GM21717 (cell line): ENCODE results near the gene FAM111A.
A peak's percentile ranks its signal among the peaks of the same experiment; 100 is the strongest.
"Not testable (repeated sequence)": the region's sequence is repeated elsewhere in the genome, so short reads cannot be mapped to it uniquely, and the experiment has no call there.

Experiments
- ATAC-seq: cut with Tn5 transposase; IDR thresholded peaks from one replicate; pipeline ENCODE4 v1.9.1; 2021; ENCODE audit warnings: mild to moderate bottlenecking, moderate library complexity; ENCODE audit not compliant: unreplicated experiment

The FAM111A gene

GRCh38 chr11:59142530-59143507, at the start of gene FAM111A:
FAM111A (plus strand) TSS chr11:59142856; CDS start chr11:59148873, 6,017 bp downstream.
- ATAC-seq = peak; percentile 71

- not testable (repeated sequence) for ATAC-seq
Observed at GRCh38 chr11:59093576-59093975, 49.1 kb upstream of the FAM111A start.

GRCh38 chr11:59095225-59095624, 47.4 kb upstream of the FAM111A start:
- peak; percentile 76 for ATAC-seq

- ATAC-seq = not testable (repeated sequence)
Observed at GRCh38 chr11:59095972-59096575, 46.6 kb upstream of the FAM111A start.

- ATAC-seq = peak; percentile 38
Observed at GRCh38 chr11:59097113-59097708, 45.4 kb upstream of the FAM111A start.

GRCh38 chr11:59097938-59098337, 44.7 kb upstream of the FAM111A start:
- ATAC-seq = not testable (repeated sequence)

GRCh38 chr11:59102259-59102765, 40.3 kb upstream of the FAM111A start:
- ATAC-seq = peak; percentile 65

GRCh38 chr11:59106363-59107336, 36.0 kb upstream of the FAM111A start, which contains the start of gene FAM111B:
FAM111B (plus strand) TSS chr11:59107237; CDS start chr11:59109626, 2,389 bp downstream.
- peak; percentile 66 for ATAC-seq

- peak; percentile 40 for ATAC-seq
Observed at GRCh38 chr11:59107721-59108120, 34.9 kb upstream of the FAM111A start.

GRCh38 chr11:59112494-59112893, 30.2 kb upstream of the FAM111A start:
- no peak for ATAC-seq

GRCh38 chr11:59114344-59114743, 28.3 kb upstream of the FAM111A start:
- ATAC-seq = no peak

- ATAC-seq = no peak
Observed at GRCh38 chr11:59115553-59115952, 27.1 kb upstream of the FAM111A start.

GRCh38 chr11:59117774-59118173, 24.9 kb upstream of the FAM111A start:
- ATAC-seq = no peak

- no peak for ATAC-seq
Observed at GRCh38 chr11:59119826-59120225, 22.8 kb upstream of the FAM111A start.

- peak; percentile 98 for ATAC-seq
Observed at GRCh38 chr11:59135648-59136461, 6.8 kb upstream of the FAM111A start.

GRCh38 chr11:59136551-59136950, 6.1 kb upstream of the FAM111A start:
- not testable (repeated sequence) for ATAC-seq

GRCh38 chr11:59137190-59137589, 5.5 kb upstream of the FAM111A start:
- no peak for ATAC-seq

- no peak for ATAC-seq
Observed at GRCh38 chr11:59138643-59139042, 4.0 kb upstream of the FAM111A start.

GRCh38 chr11:59141191-59141590, 1.5 kb upstream of the FAM111A start:
- no peak for ATAC-seq
